Fibroblast of lung (primary cell): ENCODE measurements around the gene TAB2. TPM values are rescaled to one million over a fixed set of nuclear protein-coding genes. Genes with fewer than 3 reads are reported as not detected.

Source experiments
- DNase-seq, 2 donors: peaks; one replicate each; pipeline versions ENCODE4 v3.0.0 to v3.0.0-alpha.2; 2010; ENCODE audit warnings: low read depth in 2 of 2
- H2AFZ ChIP-seq: 2 replicates; pipeline ENCODE4 v1.5.1; 2012; ENCODE audit warnings: low read length, control low read depth, inconsistent platforms
- H3K27ac ChIP-seq: 2 replicates; pipeline ENCODE4 v1.5.1; 2011; ENCODE audit warnings: low read length, control low read depth; ENCODE audit not compliant: insufficient read depth
- H3K27me3 ChIP-seq: 2 replicates; pipeline ENCODE4 v1.5.1; 2011; ENCODE audit warnings: mild to moderate bottlenecking, low read length; ENCODE audit not compliant: control insufficient read depth, insufficient read depth
- H3K36me3 ChIP-seq: 2 replicates; pipeline ENCODE4 v1.5.1; 2011; ENCODE audit warnings: low read length; ENCODE audit not compliant: control insufficient read depth, insufficient read depth
- H3K4me1 ChIP-seq: 2 replicates; pipeline ENCODE4 v1.5.1; 2011; ENCODE audit warnings: low read length; ENCODE audit not compliant: control insufficient read depth, insufficient read depth; ENCODE audit errors: extremely low read depth
- H3K4me2 ChIP-seq: 2 replicates; pipeline ENCODE4 v1.5.1; 2011; ENCODE audit warnings: low read length, control low read depth; ENCODE audit not compliant: insufficient read depth; ENCODE audit errors: extremely low read depth
- H3K4me3 ChIP-seq, 4 experiments: fragments of 200-600 bp in 1 of 4; sonication (generic) in 1 of 4; replicated peaks in 1 of 4; 2 replicates each; pipeline ENCODE4 v1.5.1; 2011 to 2016; ENCODE audit warnings: low read length in 4 of 4, low read depth in 3 of 4, mild to moderate bottlenecking in 3 of 4, control low read depth in 2 of 4, inconsistent platforms in 1 of 4, mixed read lengths in 1 of 4; ENCODE audit not compliant: insufficient read depth in 1 of 4; ENCODE audit errors: control extremely low read depth in 1 of 4
- H3K79me2 ChIP-seq: 2 replicates; pipeline ENCODE4 v1.5.1; 2012; ENCODE audit warnings: mild to moderate bottlenecking, low read length, inconsistent platforms; ENCODE audit not compliant: control insufficient read depth, insufficient read depth
- H3K9ac ChIP-seq: 2 replicates; pipeline ENCODE4 v1.5.1; 2011; ENCODE audit warnings: mild to moderate bottlenecking, low read length, control low read depth; ENCODE audit not compliant: insufficient read depth
- H3K9me3 ChIP-seq: 2 replicates; pipeline ENCODE4 v1.5.1; 2012; ENCODE audit warnings: low read depth, low read length; ENCODE audit not compliant: control insufficient read depth, insufficient read depth
- H4K20me1 ChIP-seq: 2 replicates; pipeline ENCODE4 v1.5.1; 2011; ENCODE audit warnings: low read length; ENCODE audit not compliant: control insufficient read depth, insufficient read depth; ENCODE audit errors: extremely low read depth
- EZH2 ChIP-seq: IDR thresholded peaks from 2 replicates; pipeline ENCODE4 v1.5.1; 2012; ENCODE audit warnings: low read length, control low read depth, mild to moderate bottlenecking; ENCODE audit errors: missing control alignments
- polyA plus RNA-seq, 2 donors: library from polyadenylated mRNA; depleted of rRNA in 1 of 2; stranded (reverse) in 1 of 2; unstranded in 1 of 2; fragments of >200 nt; gene quantifications; 2 replicates each; pipeline ENCODE4 v1.2.1, GENCODE V29; 2011 to 2012; ENCODE audit warnings: missing spikeins in 1 of 2
- total RNA-seq: library from RNA; depleted of rRNA; stranded (reverse); fragments of >200 nt; gene quantifications from 2 replicates; pipeline ENCODE4 v1.2.1, GENCODE V29; 2014
- TF ChIP-seq, protein P1 (sequence below), 2 donors: IDR thresholded peaks in 1 of 2; conservative IDR thresholded peaks in 1 of 2; 1 replicate in 1 of 2; 2 replicates in 1 of 2; pipeline ENCODE4 v1.5.1; 2011 to 2012; ENCODE audit warnings: low read length in 2 of 2, control low read depth in 1 of 2, inconsistent platforms in 1 of 2, low read depth in 1 of 2, mild to moderate bottlenecking in 1 of 2

Gene TAB2
- total and polyA plus RNA-seq, 2 donors (not counting 1 experiment from before 2014, with no cell fraction given): 27.2 to 49.7 TPM

DNA sequence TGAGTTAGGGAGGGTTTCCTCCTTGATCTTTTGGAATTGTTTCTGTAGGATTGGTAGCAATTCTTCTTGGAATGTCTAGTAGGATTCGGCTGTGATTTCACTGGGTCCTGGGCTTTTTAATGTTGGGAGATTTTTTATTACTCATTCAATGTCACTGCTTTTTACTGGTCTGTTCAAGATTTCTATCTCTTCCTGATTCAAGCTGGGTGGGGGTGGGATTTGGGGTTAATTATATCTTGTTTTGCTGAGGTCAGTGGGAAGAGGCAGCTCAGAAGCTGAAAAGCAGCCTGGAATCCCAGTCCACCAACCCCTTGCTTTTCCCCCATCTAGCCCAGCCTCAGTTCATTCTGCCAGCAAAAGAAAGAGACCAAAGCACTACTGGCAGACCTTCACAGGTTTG, 122.1 kb downstream of the TAB2 start:
- Histone ChIP-seq H3K9me3 (peaks cover 2% of the 10 kb centered on the region), H3K9ac (no peak overlapping the region), H3K79me2 (no peaks in the 10 kb centered on the region), H3K27ac (no peak overlapping the region), H4K20me1 (peaks cover 2% of the 10 kb centered on the region), H3K4me2 (no peak overlapping the region), H3K4me3 (no peak overlapping the region), H3K4me1 (no peaks in the 10 kb centered on the region), H3K36me3 (no peaks in the 10 kb centered on the region), H3K27me3 (no peaks in the 10 kb centered on the region), H2AFZ (no peak overlapping the region)
- no peak for DNase-seq
- TF ChIP-seq, protein P1, sequence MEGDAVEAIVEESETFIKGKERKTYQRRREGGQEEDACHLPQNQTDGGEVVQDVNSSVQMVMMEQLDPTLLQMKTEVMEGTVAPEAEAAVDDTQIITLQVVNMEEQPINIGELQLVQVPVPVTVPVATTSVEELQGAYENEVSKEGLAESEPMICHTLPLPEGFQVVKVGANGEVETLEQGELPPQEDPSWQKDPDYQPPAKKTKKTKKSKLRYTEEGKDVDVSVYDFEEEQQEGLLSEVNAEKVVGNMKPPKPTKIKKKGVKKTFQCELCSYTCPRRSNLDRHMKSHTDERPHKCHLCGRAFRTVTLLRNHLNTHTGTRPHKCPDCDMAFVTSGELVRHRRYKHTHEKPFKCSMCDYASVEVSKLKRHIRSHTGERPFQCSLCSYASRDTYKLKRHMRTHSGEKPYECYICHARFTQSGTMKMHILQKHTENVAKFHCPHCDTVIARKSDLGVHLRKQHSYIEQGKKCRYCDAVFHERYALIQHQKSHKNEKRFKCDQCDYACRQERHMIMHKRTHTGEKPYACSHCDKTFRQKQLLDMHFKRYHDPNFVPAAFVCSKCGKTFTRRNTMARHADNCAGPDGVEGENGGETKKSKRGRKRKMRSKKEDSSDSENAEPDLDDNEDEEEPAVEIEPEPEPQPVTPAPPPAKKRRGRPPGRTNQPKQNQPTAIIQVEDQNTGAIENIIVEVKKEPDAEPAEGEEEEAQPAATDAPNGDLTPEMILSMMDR (conservative IDR thresholded peaks at IDR 0.05 in 1 of 2, IDR thresholded peaks at IDR 0.05 in 1 of 2; ENCODE audit: low read depth in 1 of 2, low read length in 2 of 2): no peak
- no peak for TF ChIP-seq EZH2

DNA sequence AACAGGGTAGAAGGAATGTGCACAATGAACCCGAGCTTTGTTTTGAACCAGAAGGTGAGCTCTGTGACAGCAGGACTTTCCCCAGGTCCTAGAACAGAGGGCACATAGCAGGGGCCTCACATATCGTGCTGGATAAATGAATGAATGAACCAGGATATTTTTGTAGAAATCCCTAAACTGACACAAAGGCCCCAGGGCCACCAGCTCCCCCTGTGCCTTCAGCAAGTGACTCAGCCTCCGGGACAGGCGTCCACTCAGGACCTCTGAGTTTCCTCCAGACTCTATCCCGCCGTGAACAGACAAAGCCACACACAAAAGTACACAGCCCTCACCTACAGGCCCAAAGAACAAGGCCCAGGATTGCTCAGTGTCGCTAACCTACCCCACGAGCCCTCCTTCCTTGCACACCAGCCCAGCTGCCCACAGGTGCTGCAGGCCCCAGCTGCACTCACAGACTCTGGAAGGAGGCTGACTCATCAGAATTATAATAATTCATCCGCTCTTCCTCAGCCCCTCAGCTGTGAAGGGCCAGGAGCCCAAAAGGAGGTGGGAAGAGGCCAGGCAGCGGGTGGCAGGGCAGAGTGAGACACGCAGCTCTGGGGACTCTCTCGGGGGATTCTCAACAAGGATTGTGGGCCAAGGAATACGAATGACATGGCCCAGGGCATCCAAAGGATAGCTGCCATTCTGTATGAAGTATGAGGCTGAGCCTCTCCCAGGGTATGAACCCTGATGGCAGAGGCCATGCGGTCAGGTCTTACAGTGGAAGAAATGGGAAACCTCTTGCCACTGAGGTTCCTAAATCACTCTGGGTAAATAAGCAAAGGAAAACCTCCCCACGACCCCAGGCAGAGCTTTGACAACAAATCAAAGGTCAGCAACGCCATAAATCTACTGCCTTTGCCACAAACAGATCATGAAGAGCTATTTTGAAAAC, 123.5 kb downstream of the TAB2 start:
- peak; percentile 60 to 76 for DNase-seq
- Histone ChIP-seq H3K9me3 (peaks cover 3% of the 10 kb centered on the region), H3K9ac (no peak overlapping the region), H4K20me1 (peaks cover 3% of the 10 kb centered on the region), H3K4me2 (no peak overlapping the region), H2AFZ (no peak overlapping the region), H3K27ac (no peak overlapping the region), H3K27me3 (no peaks in the 10 kb centered on the region), H3K4me1 (no peaks in the 10 kb centered on the region), H3K79me2 (no peaks in the 10 kb centered on the region), H3K4me3 (no peak overlapping the region), H3K36me3 (no peaks in the 10 kb centered on the region)
- TF ChIP-seq EZH2: no peak
- TF ChIP-seq, protein P1 (conservative IDR thresholded peaks at IDR 0.05 in 1 of 2, IDR thresholded peaks at IDR 0.05 in 1 of 2; ENCODE audit: low read depth in 1 of 2, low read length in 2 of 2): no peak

DNA sequence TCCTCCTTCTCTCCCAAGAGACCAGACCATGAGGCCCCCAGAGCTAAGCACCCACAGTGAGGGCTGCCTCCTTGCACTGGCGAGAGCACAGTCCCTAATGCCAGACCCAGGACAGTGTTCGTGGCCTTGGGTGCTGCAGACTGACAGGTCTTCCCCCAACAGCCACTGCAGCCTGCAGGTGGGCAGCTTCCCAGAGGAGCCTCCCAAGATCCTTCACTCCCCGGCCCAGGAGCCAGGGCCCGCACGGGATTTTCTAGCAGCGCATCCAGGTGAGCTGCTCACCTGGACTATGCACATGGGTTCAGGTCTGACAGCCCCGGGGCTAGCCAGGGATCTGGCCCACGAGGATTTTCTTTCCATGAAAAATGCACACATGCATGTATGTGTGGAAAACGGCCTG, 124.2 kb downstream of the TAB2 start:
- DNase-seq: no peak
- H4K20me1 ChIP-seq: peaks cover 3% of the 10 kb centered on the region
- no peaks in the 10 kb centered on the region for H3K36me3 ChIP-seq
- H3K4me3 ChIP-seq: no peak overlapping the region
- H3K4me2 ChIP-seq: no peak overlapping the region
- no peaks in the 10 kb centered on the region for H3K27me3 ChIP-seq
- H3K4me1 ChIP-seq: no peaks in the 10 kb centered on the region
- H3K9ac ChIP-seq: no peak overlapping the region
- H2AFZ ChIP-seq: no peak overlapping the region
- no peak for TF ChIP-seq EZH2
- TF ChIP-seq, protein P1 (conservative IDR thresholded peaks at IDR 0.05 in 1 of 2, IDR thresholded peaks at IDR 0.05 in 1 of 2; ENCODE audit: low read depth in 1 of 2, low read length in 2 of 2): no peak
- no peaks in the 10 kb centered on the region for H3K79me2 ChIP-seq
- H3K9me3 ChIP-seq: peaks cover 3% of the 10 kb centered on the region
- no peak overlapping the region for H3K27ac ChIP-seq
